C4-2B (cell line): Measurements from ENCODE around the gene FCGR3A.

Experiments used
- H3K27ac ChIP-seq: fragments of 450-650 bp; 2 replicates; pipeline ENCODE4 v1.5.1; 2017
- ZFX ChIP-seq: fragments of 450-650 bp; IDR thresholded peaks from 2 replicates; pipeline ENCODE4 v1.6.1; 2017
- TF ChIP-seq, protein P1 (sequence below): fragments of 450-650 bp; conservative IDR thresholded peaks from 2 replicates; pipeline ENCODE4 v1.5.1; 2017; ENCODE audit warnings: mild to moderate bottlenecking

The FCGR3A gene

GRCh38 chr1:161511756-161512060 lies 37.9 kb downstream of the FCGR3A start:
- no peak overlapping the region for H3K27ac ChIP-seq
- TF ChIP-seq, protein P1, sequence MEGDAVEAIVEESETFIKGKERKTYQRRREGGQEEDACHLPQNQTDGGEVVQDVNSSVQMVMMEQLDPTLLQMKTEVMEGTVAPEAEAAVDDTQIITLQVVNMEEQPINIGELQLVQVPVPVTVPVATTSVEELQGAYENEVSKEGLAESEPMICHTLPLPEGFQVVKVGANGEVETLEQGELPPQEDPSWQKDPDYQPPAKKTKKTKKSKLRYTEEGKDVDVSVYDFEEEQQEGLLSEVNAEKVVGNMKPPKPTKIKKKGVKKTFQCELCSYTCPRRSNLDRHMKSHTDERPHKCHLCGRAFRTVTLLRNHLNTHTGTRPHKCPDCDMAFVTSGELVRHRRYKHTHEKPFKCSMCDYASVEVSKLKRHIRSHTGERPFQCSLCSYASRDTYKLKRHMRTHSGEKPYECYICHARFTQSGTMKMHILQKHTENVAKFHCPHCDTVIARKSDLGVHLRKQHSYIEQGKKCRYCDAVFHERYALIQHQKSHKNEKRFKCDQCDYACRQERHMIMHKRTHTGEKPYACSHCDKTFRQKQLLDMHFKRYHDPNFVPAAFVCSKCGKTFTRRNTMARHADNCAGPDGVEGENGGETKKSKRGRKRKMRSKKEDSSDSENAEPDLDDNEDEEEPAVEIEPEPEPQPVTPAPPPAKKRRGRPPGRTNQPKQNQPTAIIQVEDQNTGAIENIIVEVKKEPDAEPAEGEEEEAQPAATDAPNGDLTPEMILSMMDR = no peak
- TF ChIP-seq ZFX = no peak

DNA sequence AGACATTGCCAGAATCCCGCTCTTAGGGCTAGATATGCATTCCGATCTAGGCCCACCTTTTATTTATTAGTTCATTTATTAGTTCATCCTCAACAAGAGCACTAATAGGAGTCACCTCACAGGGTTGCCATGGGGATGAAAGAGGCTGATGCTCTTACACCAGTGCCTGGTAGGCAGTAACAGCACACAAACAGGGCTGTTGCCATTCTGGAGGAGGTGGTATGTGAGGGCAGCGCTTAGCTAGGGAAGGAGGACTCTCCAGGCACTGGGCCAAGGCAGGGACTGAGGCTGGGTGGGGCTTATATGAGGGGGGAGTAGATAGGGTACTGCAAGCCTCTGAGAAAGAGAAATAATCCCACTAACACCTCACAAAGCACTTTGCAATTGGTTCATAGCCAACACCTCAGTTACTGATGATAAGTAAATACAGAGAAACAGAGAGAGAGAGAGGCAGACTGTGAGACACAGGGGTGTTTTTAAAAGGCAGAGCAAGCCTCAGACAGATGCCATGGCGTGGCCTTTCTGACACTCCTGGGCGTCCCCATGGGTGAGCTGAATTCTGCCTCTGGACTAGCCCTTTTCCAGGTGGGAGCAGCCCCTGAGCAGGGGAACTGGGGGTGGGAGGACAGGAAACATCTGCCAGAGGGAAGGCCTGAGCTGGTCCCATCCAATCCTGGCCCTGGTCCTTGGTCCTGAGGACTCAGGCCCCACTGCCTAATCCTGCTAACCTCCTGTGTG lies 38.4 kb downstream of the FCGR3A start:
- TF ChIP-seq ZFX = no peak
- TF ChIP-seq, protein P1 = no peak
- H3K27ac ChIP-seq = no peak overlapping the region

GRCh38 chr1:161510477-161510876 lies 39.1 kb downstream of the FCGR3A start:
- TF ChIP-seq, protein P1 = no peak
- TF ChIP-seq ZFX = no peak
- no peak overlapping the region for H3K27ac ChIP-seq

- no peak overlapping the region for H3K27ac ChIP-seq
- TF ChIP-seq ZFX = no peak
- TF ChIP-seq, protein P1 = no peak
Measured at GRCh38 chr1:161506336-161507223, 43.0 kb downstream of the FCGR3A start.

- H3K27ac ChIP-seq = no peak overlapping the region
- TF ChIP-seq ZFX = no peak
- TF ChIP-seq, protein P1 = no peak
Measured at GRCh38 chr1:161505686-161506085, 43.9 kb downstream of the FCGR3A start.

DNA sequence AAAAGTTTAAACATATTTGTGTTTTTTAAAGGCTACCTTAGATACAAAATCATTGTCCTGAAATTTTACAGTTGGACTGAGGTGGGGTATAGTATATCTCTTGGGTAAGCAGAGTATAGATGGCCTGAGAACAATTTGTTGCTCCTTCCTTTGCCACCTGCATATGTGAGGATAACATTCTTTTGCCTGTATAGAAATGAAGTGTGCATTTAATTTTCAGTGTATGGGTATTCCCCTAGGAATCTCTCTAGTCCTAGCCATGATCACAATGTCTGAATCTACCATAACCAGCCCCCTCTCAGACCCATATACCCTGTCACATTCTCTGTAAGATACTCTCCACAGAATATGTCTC lies 46.2 kb downstream of the FCGR3A start:
- TF ChIP-seq, protein P1 = no peak
- no peak for TF ChIP-seq ZFX
- H3K27ac ChIP-seq = no peak overlapping the region
